NCI-H2196 (cell line): ENCODE data around the gene SH3BGR.
A peak's percentile ranks its signal among the peaks of the same experiment; 100 is the strongest.
"Not testable (repeated sequence)": the region's sequence is repeated elsewhere in the genome, so short reads cannot be mapped to it uniquely, and the experiment has no call there.

Experiments used
- DNase-seq: peaks from one replicate; lab custom pipeline; 2025; ENCODE audit not compliant: unreplicated experiment; lab: John Stamatoyannopoulos, UW

SH3BGR gene

GRCh38 chr21:39540367-39540766 lies 88.6 kb downstream of the SH3BGR start:
- not testable (repeated sequence) for DNase-seq

DNA sequence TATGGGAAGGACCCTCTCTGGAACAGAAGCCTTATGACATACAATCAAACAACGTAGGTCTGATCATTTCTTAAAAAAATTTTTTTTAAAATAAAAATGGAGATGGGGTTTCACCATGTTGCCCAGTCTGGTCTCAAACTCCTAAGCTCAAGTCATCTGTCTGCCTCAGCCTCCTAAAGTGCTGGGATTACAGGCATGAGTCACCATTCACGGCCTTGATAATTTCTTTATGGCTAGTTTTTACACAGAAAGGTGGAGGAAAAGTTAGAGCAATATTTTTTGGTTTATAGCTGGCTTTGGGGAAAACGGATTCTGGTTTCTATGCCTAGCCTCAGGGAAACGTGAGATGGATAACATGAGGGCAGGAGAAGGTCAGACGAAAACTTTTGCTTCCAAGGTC lies 91.0 kb downstream of the SH3BGR start:
- DNase-seq = no peak

DNA sequence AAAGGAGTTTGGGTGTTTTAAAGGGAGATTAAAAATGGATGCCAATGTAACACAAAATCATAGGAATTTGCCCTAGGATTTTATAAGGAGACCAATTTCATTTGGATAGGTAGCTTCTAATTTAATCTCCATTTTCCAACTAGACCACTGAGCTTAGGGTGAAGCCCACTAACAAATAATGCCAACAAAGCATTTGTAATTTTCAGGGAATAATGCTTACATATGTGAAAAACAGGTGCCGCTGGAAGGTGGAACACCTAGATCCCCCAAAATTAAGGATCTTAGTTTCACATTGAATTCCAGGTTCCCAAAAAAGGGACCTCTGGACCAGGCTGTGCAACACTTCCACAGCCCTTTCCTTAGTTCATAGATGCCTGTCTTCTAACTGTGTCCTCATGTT lies 94.8 kb downstream of the SH3BGR start:
- DNase-seq = no peak

DNA sequence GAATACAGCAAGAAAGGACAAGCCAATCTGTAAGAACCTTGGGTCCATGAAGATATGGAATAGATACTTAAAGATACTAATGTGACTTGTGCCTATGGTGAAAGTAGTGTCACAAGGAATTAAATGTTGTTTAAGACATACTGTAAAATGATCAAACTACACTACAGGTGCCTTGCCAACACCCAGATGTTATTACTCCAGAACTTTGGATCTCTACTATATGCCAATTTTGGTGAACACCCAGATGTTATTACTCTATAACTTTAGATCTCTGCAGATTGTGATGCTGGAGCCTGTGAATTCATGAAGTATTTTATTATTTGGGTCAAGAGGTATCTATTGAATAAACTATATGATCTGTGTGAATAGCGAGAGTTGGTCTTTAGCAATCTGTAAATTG lies 101.1 kb downstream of the SH3BGR start:
- no peak for DNase-seq

DNA sequence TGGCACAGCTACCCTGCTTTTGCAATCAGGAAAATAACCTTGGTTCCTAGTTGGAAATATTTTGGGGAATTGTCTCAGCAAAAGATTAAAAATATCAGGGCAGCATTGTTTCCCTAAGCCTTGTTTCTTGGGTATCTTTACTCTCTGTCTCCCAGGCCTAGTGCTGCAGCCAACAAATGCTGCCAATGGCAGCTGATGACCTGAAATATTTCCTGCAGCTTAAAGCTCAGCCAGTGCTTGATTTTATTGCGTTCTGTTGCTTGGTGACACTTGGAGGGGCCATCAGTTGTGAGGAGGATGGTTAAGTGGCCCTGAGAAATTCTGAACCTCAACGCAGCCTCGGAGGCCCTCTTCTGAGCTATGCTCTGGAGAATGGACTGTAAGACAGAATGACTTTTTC lies 101.6 kb downstream of the SH3BGR start:
- DNase-seq = no peak

- DNase-seq = peak; percentile 76
Observed at GRCh38 chr21:39555911-39556590, 104.3 kb downstream of the SH3BGR start.

GRCh38 chr21:39559511-39559910 lies 107.7 kb downstream of the SH3BGR start:
- no peak for DNase-seq

GRCh38 chr21:39561140-39561539 lies 109.4 kb downstream of the SH3BGR start:
- no peak for DNase-seq

GRCh38 chr21:39562791-39563770 lies 111.3 kb downstream of the SH3BGR start:
- DNase-seq = peak; percentile 74

GRCh38 chr21:39564200-39564599 lies 112.4 kb downstream of the SH3BGR start:
- peak; percentile 65 for DNase-seq
